ENCODE results near the gene LRRC8C. TPM values are rescaled to one million over a fixed set of nuclear protein-coding genes. Genes with fewer than 3 reads are reported as not detected.

Gene LRRC8C
- total and polyA plus RNA-seq, 10 of the 15 experiments (the other 5 are each of a cell fraction or from before 2014, with no cell fraction given) = 2.3 to 16.3 (median 10.8) TPM

GRCh38 chr1:89705901-89706699 is 73.2 kb downstream of the LRRC8C start (continued):
- TF ChIP-seq SPI1 (IDR thresholded peaks at IDR 0.05; ENCODE audit: borderline replicate concordance, insufficient read depth, low read depth, low read length) (peak; percentile 59; the same call in 1 of the 2 replicates), POU2F2 (IDR thresholded peaks at IDR 0.05; ENCODE audit: borderline replicate concordance, low read depth, low read length) (peak; percentile 51; the same call in 1 of the 3 replicates), HDGF (IDR thresholded peaks at IDR 0.05) (no peak), PAX5 (IDR thresholded peaks at IDR 0.05; ENCODE audit: borderline replicate concordance, low read depth, low read length) (no peak), ASH2L (IDR thresholded peaks at IDR 0.05; ENCODE audit: borderline replicate concordance, low read depth) (no peak), RB1 (IDR thresholded peaks at IDR 0.05; ENCODE audit: borderline replicate concordance) (no peak), REST (IDR thresholded peaks at IDR 0.05; ENCODE audit: low read depth, low read length) (no peak), GATAD2B (conservative IDR thresholded peaks at IDR 0.05; ENCODE audit: low read depth) (no peak), CTCF (IDR thresholded peaks at IDR 0.05 in 2 of 3, conservative IDR thresholded peaks at IDR 0.05 in 1 of 3; ENCODE audit: control insufficient read depth in 2 of 3, extremely low read depth in 1 of 3, insufficient read depth in 1 of 3, low read depth in 3 of 3, low read length in 3 of 3) (no peak), GABPA (IDR thresholded peaks at IDR 0.05; ENCODE audit: low read depth) (no peak), ZNF24 (IDR thresholded peaks at IDR 0.05) (no peak)
- TF ChIP-seq, protein P1, sequence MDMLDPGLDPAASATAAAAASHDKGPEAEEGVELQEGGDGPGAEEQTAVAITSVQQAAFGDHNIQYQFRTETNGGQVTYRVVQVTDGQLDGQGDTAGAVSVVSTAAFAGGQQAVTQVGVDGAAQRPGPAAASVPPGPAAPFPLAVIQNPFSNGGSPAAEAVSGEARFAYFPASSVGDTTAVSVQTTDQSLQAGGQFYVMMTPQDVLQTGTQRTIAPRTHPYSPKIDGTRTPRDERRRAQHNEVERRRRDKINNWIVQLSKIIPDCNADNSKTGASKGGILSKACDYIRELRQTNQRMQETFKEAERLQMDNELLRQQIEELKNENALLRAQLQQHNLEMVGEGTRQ (IDR thresholded peaks at IDR 0.05; ENCODE audit: borderline replicate concordance, low read depth, low read length) = no peak
- TF ChIP-seq, protein P2, sequence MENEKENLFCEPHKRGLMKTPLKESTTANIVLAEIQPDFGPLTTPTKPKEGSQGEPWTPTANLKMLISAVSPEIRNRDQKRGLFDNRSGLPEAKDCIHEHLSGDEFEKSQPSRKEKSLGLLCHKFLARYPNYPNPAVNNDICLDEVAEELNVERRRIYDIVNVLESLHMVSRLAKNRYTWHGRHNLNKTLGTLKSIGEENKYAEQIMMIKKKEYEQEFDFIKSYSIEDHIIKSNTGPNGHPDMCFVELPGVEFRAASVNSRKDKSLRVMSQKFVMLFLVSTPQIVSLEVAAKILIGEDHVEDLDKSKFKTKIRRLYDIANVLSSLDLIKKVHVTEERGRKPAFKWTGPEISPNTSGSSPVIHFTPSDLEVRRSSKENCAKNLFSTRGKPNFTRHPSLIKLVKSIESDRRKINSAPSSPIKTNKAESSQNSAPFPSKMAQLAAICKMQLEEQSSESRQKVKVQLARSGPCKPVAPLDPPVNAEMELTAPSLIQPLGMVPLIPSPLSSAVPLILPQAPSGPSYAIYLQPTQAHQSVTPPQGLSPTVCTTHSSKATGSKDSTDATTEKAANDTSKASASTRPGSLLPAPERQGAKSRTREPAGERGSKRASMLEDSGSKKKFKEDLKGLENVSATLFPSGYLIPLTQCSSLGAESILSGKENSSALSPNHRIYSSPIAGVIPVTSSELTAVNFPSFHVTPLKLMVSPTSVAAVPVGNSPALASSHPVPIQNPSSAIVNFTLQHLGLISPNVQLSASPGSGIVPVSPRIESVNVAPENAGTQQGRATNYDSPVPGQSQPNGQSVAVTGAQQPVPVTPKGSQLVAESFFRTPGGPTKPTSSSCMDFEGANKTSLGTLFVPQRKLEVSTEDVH (IDR thresholded peaks at IDR 0.05; ENCODE audit: low read depth, partially characterized antibody) = no peak
